ENCODE data around the gene IGF2BP2.

The IGF2BP2 gene

DNA sequence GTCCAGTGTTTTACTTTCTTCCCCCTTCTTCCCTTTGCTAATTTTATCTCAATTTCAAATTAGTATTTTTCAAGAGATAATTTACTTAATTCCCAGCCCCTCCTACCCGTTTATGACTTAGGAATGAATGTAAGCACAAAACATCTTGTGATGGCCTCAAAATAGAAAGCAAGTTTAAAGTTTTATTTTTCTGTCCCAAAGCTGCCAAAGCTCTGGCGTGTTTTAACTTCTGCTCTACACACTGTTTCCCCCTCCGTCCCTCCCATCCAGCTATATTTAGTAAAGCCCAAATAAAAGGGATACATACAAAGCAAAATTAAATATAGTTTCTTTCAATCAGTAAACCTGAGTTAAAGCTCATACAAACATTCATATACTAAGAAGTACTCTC lies 59.9 kb downstream of the IGF2BP2 start:
- DNase-seq (ENCODE audit: low read depth): no peak

DNA sequence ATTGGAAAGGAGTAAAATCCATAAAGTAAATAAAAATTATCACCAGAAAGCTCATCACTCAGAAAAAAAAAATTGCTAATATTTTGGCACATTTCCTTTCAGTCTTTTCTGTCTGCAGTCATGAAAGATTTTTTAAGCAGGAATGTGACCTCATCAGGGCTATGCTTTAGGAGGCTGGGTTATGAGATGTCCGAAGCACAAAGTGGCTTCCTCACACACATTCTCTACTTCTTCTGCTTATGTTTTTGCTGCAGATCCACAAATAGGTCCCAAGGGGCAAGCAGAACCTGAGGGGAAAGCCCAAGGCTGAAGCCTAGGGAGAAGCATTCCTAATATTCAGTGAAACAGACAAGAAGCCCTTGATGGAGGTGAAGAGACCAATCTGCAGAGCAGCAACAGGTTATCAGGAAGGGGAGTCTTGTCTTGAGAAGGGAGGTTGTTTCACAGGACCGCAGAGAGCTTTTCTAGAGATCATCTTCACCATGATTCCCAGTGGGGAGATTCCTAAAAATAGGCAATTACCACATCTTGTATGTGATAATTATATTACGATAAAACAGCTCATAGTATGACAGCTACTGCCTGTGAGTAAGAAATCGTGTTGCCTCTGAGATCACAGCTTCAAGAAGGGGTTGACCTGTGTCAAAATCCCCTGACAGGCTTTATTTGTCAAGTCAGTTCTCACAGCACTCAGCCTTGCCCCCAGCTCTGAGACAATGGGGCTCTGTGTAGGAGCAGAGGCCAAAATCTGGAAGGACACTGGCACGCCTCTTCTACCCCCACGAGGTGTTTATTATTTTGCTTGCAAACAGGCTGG lies 60.5 kb downstream of the IGF2BP2 start:
- no peak for DNase-seq (ENCODE audit: low read depth)

DNA sequence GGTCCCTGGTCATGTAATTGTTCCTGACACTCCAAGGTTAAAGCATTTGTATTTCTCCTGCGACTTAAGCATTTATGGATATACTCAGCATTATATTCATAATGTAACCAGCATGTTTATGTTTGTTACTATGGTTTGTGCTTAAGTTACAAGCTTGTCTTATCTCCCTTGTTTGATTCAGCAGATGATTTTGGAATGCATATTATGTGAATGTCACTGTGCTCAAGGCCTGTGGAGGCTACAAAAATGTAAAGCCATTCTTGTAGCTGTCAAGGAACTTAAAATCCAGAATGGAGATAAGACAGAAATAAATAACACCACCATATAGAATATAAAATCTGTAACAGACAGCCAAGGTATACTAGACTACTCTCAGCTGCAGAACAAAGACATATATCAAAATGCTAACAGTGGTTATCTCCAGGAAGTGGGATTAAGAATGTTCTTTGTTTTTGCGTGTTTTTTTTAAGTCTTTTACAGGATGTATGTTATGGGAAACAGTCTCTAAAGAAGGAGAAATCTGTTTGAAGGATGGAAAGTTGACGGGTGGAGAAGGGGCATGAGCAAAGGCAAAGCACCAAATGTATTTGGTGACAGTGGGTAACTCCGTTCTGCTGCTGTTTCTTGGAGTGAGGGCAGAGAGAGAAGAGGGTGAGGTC lies 61.4 kb downstream of the IGF2BP2 start:
- no peak for DNase-seq (ENCODE audit: low read depth)

DNA sequence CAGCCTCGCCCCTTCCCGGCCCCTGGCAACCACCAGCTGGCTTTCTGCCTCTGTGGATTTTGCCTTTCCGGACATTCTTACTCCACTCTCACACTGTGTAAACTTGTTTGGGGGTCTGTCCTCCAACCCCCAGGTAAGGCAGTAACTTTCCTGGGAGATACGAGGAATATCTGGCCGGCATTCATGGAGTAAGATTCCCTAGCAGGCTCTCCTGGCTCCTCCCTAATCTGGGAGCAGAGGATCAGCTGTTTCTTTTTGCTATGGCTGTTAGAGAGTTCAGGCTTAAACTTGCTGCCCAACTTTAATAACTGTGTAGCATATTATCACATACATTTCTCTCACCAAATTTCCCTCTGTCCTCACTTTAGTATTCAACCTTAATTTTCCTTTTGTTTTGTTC lies 64.3 kb downstream of the IGF2BP2 start:
- no peak for DNase-seq (ENCODE audit: low read depth)

DNA sequence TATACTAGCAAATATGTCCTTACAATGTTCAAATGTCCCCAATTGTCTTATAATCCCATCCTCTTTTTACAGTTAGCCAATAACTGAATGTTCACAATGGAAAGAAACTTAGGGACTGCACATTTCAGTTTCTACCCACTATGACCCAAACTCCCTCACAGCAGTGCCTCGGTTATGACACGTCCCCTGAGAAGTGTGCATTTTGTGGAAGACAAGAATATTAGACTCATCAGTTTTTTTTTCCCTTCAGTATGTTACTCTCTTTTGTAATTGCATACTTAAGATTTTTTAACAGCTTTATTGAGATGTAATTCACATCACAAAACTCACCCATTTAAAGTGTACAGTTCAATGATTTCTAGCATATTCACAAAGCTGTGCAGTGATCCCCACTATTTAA lies 64.8 kb downstream of the IGF2BP2 start:
- DNase-seq (ENCODE audit: low read depth): no peak

DNA sequence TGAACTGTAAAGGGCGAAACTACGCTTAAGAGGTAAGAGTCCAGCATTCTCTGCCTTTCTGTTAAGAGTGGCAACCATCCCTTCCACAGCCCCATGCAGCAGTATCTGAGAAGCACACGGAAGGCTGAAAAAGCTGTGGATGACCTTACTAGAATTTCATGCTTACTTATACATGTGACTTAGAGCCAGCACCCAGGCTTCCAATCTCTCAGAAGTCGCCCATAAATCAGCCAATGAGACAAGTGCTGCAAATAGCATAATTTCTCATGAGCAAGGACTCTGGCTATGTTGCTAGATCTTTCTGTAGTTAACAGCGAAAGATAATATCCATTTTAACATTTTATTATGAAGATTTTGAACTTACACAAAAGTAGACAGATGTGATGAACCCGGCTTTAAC lies 65.3 kb downstream of the IGF2BP2 start:
- no peak for DNase-seq (ENCODE audit: low read depth)

DNA sequence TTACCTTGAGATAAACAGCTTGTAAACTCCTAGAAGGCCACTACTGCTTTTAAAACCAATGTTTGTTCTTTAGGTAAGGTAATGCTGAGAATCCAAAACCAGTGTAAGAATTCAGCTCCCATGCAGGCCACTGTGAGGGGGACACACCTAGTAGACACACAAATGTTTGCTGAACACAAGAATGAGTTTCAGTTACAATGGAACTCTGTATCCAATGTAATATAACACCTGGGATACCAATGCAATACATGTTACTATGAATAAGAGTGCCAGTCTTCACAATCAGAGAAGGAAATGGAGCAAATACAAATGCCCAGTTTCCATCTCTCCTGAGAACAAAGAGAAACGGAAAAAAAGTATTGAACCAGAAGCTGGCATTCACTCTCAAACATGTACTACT lies 65.9 kb downstream of the IGF2BP2 start:
- DNase-seq (ENCODE audit: low read depth): no peak

DNA sequence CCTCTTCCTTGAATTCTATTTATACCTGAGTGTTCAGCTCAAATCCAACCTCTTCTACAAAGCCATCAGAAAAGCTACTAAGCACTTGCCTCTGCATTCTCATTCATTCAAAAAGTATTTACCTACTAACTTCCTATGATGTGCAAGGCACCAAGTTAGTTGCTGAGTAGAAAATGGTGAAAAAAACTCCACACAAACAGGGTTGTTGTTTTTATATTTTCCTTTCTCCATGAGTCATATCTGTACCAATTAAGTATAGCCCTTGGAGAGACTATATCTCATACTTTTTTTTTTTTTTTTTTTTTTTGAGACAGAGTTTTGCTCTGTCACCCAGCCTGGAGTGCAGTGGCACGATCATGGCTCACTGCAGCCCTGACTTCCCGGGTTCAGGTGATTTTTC lies 67.7 kb downstream of the IGF2BP2 start:
- no peak for DNase-seq (ENCODE audit: low read depth)

DNA sequence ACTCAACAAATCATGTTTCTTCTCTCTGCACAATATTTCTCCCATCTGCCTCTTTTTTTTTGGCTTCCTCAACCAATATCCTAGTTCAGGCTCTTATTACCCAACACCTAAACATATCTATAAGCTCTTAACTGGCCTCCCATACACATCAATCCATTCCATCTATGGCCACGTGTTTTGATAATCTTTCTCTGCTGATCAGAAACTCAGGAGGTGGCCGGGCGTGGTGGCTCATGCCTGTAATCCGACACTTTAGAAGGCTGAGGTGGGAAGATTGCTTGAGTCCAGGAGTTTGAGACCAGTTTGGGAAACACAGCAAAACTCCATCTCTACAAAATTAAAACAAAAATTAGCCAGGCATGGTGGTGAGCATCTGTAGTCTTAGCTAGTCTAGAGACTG lies 68.4 kb downstream of the IGF2BP2 start:
- no peak for DNase-seq (ENCODE audit: low read depth)

DNA sequence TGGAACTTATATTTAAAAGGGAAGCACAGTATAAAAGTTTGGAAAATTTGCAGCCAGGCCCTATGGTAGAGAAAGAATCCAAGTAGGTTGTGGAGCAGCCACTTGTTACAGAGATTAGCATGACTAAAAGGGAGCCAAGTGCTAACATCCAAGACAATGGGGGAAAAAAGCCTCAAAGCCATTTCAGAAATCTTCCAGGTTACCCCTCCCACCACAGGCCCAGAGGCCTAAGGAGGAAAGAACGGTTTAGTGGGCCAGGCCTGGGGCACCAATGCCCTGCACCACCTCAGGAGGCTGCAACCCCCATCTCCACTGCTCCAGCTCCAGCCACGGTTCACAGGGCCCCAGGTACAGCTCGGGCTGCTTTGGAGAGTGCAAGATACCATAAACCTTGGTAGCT lies 69.9 kb downstream of the IGF2BP2 start:
- DNase-seq (ENCODE audit: low read depth): no peak

DNA sequence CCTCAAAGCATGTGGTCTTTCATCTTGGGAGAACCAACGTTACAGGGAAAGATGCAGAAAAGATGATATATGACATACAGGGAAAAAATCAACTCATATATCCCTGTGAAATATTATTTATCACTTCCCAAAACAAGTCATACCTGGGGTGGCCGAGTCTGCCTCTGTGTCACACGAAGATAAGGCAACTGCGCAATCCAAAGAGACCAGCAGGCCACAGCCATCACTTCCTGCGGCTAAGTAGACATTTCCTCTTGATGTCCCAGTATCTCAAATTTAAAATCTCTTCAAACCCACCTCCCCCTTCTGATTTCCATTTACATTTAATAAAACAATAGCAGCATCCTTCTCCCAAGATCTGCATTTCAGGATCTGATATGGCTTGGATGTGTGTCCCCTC lies 71.5 kb downstream of the IGF2BP2 start:
- DNase-seq (ENCODE audit: low read depth): no peak

DNA sequence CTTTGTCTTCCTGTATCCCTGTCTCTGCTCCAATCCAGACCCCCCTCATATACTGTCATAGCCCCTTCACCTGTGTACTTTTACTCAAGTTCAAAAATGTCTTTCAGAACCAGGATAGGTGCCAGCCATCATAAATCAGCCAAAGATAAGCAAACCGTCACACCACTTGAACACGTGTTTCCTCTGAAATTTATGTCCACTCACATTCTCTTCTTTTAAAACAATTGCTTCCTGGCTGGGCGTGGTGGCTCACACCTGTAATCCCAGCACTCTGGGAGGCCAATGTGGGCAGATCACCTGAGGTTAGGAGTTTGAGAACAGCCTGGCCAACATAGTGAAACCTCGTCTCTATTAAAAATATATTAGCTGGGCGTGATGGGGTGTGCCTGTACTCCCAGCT lies 74.1 kb downstream of the IGF2BP2 start:
- no peak for DNase-seq (ENCODE audit: low read depth)

DNA sequence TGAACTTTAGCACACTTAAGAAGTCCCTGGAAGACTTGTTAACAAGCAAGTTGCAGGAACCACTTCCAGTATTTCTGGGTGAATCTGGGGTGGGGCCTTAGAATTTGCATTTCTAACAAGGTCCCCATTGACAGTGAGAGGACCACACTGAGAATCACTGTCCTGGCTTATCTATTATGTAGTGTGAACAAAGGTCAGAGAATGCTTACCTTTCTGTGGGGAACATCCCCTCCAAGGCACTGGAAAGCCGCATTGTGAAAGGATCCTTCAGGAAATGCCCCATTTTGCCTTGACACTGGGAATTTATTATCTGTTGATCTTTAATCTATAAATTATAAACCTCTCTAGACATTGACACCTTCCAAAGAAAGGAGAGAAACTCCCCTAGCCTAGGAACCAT lies 74.8 kb downstream of the IGF2BP2 start:
- no peak for DNase-seq (ENCODE audit: low read depth)

DNA sequence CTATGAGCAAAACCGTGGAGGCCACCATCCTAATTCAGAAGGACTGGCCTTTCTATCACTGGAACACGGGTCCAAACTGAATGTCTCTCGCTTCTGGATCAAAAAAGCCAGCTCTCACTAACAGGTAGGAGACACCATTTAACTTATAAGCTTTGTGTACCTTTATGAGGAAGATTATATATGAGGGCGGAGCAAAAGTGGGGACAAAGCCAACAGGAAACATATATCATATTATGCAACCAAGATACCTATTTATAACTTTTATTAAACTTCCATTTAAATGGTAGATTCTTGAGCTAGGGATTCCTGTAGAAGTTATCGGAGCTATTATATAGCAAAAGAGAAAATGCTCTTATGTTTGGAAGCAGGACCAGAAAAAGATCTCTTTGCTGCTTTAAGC lies 78.4 kb downstream of the IGF2BP2 start:
- DNase-seq (ENCODE audit: low read depth): no peak

DNA sequence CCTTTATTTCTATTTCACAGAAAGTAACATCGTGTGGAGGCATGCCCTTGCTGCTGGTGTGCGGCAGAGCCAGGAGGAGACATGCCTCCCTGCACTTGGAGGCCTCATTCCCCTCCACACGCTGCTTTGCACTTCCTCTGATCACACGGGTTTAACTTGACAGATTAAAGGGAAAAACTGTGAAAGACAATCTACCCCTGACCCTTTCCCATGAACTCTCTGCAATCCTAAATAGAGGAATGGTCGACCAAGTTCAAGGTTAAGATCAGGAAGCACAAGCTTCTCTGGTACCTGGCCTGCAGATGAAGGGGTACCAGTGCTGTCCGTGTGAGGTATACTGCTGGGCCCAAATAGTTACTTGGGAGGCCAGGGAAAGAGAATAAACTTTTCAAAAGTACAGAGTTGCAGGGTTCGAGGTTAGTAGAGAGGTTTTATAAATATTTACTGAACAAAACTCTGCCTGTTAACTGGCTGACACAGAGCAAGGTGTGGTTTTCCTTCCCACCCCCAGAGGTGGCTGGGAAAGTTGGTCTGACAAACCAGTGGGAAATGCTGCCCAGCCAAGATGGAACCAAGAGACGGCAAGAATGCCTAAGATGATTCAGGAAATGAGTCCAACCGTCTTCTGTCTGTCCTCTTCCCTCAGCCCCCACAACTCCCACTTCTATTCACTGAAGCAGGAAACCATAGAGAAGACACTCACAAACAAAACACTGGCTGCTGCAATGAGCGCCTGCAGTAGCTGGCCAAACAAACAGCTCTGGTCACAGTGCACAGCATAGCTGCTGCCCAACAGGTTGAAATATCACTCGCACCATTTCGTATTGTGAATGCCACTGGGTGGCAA lies 79.6 kb downstream of the IGF2BP2 start:
- peak; percentile 43 for DNase-seq (ENCODE audit: low read depth)

DNA sequence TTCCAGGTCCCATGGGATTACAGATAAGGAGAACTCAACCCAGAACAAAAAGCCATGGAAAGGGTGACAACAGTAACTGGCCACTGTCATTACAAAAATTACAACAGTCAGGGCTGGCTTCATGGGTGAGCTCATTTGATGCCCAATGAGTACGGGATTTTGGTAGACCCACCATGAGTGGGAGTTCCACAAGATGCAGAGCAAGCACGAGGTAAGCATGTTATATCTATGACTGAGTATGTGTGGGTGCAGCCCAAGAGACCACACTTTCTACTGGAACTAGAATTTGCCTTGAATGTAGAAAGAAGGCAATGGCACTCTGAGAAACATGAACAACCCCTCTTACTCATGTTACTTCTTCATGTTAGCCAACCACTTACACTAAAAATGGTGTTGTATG lies 83.3 kb downstream of the IGF2BP2 start:
- DNase-seq (ENCODE audit: low read depth): no peak

DNA sequence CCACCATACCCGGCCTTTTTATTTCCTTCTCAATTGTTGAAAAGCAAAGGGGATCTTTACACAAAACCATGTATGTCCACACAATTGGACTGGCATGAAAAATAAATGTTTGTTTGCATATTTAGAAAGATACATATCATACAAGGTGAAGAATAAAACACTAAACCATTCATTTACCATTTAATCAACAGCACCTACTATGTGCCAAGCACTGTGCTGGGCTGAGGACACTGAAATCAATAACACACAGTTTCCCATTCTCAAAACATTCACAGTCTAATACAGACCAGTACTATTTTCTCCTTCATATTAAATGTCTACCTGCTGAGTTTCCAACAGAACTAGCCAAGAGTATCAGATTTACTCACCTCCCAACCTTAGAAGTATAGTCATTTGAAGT lies 84.7 kb downstream of the IGF2BP2 start:
- DNase-seq (ENCODE audit: low read depth): no peak

DNA sequence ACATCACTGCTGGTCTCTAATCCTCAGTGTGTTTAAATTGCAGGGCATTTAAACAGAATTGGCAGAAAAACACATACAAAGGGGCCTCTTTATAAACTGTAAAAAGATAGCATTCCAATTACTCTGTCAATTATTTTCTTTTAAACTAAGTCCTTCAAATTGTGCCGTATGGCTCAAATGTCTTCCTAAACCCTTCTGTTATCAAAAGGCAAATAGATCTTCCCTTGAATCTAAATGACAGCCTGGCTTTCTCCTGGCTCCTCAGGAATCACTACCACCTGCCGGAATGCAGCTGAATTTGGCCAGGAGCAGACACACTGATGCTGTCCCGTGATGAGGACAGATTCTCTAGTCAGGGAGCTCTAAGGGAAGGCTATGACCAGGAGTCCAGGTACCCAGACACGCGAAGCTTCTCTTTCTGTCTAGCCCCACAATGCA lies 85.6 kb downstream of the IGF2BP2 start:
- DNase-seq (ENCODE audit: low read depth): no peak

DNA sequence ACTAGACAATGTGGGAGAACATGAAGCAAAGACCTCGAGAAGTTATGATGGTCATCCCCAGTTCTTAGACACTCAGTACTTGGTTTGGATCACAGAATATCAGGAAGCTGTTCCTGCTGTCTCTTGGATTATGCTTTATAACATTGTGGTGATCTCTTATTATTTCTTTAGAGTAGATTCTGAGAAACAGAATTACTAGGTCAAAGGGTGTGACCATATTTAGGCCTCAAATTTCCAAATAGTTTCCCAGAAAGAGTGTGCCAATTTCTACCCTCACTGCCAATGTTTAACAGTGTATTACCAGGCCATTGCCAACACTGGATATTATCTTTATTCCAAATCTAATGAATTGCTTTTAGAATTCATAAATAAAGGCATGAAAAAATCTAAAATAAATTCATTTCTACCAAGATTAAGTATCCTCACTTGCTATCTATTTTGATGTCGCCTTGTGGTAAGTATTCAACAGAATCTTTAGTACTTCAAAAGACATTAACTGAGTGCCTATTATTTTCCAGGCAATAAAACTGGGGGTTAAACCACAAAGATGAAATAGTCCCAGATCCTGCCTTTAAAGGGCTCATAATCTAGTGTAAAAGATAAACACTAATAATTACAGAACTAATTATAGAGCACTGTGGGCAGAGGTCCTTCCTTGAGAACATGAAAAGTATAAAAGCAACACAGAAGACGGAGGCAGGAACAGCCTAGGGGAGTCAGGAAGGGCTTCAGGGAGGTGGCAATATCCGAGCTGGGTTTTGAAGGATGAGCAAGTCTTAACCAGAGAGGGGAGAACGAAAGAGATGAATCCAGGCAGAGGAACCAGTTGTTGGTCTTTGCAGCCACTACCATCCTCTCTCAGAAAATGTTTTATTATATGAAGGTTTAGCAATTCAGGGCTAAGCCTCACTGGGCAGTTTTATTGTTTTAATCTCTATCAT lies 86.8 kb downstream of the IGF2BP2 start:
- no peak for DNase-seq (ENCODE audit: low read depth)

DNA sequence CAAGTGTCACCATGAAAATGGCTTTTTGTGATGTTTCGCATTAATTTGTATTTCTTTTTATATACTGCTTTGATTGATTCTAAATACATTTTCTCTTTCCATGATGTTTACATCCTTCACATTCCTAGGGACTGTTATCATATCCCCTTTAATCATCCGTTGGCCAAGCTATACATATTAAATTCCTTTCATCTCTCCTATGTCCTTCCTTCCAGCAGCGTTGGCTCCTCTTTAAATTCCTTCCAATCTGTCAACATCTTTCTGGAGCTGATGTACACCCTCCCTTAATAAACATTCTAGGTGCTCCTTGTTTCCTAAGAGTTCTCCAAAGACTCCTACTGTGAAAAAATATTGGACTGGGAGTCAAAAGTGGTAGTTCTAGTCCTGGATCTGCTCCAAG lies 87.8 kb downstream of the IGF2BP2 start:
- no peak for DNase-seq (ENCODE audit: low read depth)

DNA sequence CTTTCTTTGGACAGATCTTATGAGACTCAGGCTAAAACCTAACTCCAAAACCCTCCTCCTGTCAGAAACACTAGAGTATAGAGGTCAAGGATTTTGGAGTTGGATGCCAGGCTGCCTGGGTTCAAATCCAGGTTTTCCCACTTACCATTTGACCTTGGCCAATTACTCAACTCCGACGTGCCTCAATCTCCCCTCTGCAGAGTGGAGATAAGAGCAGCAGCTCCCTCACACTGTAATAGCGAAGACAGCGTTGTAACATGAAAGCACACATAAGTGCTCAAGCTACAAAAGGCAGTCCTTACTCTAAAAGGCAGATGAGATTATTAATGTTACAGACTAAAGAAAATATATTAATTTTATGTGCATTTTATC lies 90.1 kb downstream of the IGF2BP2 start:
- no peak for DNase-seq (ENCODE audit: low read depth)

Data from fibroblast of the conjunctiva (primary cell).